Thyroid gland (tissue), 4 donors: ENCODE data around the gene CNOT10.
"Not testable (repeated sequence)": the region's sequence is repeated elsewhere in the genome, so short reads cannot be mapped to it uniquely, and the experiment has no call there.

ENCODE experiments used
- POLR2A ChIP-seq, 2 donors: fragments of 450-650 bp; IDR thresholded peaks; one replicate each; pipeline ENCODE4 v1.6.1; 2017; ENCODE audit warnings: antibody characterized with exemption in 2 of 2, mild to moderate bottlenecking in 2 of 2, moderate library complexity in 1 of 2
- TF ChIP-seq, protein P1 (sequence below), 6 experiments: fragments of 200-600 bp in 3 of 6; fragments of 450-650 bp in 3 of 6; sonication (generic) in 3 of 6; IDR thresholded peaks; one replicate each; pipeline ENCODE4 v1.5.1; 2016 to 2019; ENCODE audit warnings: antibody characterized with exemption in 6 of 6, mild to moderate bottlenecking in 2 of 6, inconsistent platforms in 1 of 6, moderate library complexity in 1 of 6

DNA sequence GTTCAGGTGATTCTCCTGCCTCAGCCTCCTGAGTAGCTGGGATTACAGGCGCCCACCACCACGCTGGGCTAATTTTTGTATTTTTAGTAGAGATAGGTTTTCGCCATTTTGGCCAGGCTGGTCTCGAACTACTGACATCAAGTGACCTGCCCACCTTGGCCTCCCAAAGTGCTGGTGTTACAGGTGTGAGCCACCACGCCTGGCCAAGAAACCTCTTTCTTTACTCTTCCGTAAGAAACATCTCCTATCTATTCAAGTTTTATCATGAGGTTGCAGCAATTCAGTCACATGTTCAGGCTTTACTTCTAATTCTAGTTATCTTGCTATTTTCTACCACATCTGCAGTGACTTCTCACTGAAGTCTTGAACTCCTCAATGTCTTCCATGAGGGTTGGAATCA, 15.8 kb upstream of the CNOT10 start:
- TF ChIP-seq, protein P1, sequence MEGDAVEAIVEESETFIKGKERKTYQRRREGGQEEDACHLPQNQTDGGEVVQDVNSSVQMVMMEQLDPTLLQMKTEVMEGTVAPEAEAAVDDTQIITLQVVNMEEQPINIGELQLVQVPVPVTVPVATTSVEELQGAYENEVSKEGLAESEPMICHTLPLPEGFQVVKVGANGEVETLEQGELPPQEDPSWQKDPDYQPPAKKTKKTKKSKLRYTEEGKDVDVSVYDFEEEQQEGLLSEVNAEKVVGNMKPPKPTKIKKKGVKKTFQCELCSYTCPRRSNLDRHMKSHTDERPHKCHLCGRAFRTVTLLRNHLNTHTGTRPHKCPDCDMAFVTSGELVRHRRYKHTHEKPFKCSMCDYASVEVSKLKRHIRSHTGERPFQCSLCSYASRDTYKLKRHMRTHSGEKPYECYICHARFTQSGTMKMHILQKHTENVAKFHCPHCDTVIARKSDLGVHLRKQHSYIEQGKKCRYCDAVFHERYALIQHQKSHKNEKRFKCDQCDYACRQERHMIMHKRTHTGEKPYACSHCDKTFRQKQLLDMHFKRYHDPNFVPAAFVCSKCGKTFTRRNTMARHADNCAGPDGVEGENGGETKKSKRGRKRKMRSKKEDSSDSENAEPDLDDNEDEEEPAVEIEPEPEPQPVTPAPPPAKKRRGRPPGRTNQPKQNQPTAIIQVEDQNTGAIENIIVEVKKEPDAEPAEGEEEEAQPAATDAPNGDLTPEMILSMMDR (IDR thresholded peaks at IDR 0.05): not testable (repeated sequence)
- TF ChIP-seq POLR2A (IDR thresholded peaks at IDR 0.05): not testable (repeated sequence)
